HG03060 (cell line): ENCODE data around the gene SWI5.

Experiments
- ATAC-seq: cut with Tn5 transposase; IDR thresholded peaks from one replicate; pipeline ENCODE4 v1.9.1; 2021; ENCODE audit warnings: low read depth, moderate number of reproducible peaks; ENCODE audit not compliant: unreplicated experiment

SWI5 gene

DNA sequence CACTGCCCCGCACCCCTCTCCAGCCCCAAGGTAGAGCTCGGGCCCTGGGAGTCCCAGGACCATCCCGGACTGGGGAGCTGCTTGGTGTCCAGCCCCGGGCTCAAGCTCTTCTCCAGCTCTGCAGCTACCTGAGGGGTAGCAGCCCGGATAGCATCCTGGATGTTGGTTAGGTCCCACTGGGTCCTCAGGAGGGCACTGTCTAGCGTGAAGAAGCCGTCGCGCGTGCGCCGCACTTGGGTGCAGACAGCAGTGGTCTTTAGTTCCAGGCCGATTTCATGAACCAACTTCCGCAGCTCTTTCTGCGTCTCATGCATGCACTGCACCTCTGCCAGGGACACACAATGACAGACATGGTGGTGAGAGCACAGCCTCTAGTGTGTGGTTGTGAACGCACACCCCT lies 33.5 kb downstream of the SWI5 start:
- ATAC-seq = no peak

DNA sequence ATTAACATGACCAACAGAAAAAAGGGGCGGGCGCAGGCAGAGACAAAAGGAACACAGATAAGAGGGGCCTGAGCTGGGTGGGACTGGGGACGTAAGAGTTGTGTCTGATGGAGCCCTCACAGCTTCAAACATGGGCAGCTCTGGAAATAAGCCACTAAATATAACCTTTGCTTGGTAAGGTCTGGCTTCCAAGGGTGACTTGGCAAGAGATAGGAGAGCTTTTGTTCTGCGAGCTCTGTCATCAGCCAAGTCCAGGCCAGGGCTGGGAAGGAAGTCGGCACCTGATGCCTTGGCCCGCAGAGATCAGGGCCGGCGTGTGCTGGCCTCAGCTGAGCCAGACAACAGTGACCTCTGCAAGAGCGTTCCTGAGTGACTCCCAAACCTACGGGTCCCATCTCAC lies 34.4 kb downstream of the SWI5 start:
- no peak for ATAC-seq

DNA sequence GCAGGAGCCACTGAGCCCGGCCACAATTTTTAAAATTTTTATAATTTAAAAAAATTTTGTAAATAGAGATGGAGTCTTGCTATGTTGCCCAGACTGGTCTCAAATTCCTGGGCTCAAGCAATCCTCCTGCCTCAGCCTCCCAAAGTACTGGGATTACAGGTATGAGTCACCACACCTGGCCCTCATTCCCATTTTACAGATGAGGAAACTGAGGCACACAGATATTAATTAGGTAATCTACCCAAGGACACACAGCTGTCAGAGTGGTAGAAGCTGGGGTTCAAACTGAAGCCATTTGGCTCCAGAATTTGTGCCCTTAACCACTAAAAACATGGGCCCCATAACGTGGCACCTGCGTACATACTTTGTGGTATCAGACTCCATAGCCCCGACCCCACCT lies 38.6 kb downstream of the SWI5 start:
- no peak for ATAC-seq

DNA sequence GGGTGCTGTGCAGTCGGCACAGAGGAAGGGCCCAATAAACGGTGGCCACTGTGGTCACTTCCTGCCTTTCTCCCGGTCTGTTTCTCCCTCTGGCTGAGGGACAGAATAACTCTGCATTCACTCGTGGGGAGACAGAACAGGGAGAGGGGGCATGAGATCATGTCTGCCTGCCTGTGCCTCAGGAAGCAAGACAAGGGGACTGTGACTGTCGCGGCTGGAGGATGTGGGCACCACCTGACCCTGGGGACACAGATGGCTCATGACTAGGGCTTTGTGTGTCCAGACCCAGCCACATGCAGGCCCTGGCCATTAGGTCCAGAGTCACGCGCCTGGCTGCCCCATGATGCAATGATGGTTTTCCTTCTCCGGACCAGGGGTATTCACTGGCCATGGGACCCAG lies 40.3 kb downstream of the SWI5 start:
- ATAC-seq = no peak

DNA sequence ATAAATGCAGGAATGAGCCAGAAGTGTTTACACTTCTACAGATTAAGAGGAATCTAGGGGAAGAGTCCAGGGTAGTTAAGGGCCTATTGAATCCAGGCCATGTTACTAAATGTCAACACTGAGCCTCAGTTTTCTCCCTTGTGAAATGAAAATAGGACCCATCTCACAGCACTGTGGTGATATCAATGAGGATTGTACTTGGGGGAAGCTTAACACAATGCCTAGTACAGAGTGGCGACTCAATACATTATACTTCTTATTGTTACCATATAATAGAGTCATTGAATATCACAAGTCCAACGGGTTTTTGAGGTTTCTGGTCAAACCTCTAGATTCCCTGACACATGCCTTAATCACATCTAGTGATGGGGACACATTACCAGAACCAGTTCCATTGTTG lies 41.6 kb downstream of the SWI5 start:
- ATAC-seq = no peak

DNA sequence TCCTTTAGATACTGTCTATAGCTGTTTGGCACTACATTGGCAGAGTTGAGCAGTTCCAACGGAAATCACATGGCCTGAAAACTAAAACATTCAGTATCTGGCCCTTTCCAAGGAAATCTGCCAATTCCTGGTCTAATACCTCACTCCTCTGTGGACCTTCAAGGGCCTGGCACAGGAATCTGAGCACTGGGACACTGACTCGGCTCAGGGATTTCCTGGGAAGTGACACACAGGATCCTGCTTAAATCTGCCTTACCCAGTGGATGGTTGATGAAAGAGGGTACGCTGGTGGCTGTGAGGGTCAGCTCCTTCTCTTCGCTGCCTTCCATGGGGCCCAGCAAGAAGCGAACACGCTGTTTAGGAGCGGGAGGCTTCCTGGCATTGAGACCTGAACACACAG lies 45.3 kb downstream of the SWI5 start:
- no peak for ATAC-seq

DNA sequence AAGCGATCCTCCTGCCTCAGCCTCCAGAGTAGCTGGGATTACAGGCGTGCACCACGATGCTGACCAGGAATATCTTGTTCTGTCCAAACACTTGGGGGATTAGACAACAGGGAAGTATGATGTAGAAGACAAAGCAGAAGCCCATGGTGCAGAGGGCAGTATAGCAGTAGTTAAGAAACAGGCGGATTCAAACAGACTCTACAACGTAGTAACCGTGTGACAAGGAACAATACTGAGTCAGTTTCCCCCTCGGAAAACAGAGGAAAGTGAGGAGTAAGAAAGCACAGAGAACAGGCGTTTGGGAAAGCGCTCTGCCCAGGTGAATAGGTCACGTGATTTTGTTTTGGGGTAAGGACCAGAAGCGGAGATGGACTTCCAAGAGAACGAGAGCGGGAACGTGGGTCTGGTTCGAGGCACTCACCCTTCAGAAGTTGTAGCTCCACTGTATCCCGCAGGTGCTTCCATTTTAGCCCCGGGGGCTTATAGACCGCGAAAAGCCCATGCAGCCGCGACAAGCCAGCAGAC lies 45.9 kb downstream of the SWI5 start:
- peak; percentile 13 for ATAC-seq

DNA sequence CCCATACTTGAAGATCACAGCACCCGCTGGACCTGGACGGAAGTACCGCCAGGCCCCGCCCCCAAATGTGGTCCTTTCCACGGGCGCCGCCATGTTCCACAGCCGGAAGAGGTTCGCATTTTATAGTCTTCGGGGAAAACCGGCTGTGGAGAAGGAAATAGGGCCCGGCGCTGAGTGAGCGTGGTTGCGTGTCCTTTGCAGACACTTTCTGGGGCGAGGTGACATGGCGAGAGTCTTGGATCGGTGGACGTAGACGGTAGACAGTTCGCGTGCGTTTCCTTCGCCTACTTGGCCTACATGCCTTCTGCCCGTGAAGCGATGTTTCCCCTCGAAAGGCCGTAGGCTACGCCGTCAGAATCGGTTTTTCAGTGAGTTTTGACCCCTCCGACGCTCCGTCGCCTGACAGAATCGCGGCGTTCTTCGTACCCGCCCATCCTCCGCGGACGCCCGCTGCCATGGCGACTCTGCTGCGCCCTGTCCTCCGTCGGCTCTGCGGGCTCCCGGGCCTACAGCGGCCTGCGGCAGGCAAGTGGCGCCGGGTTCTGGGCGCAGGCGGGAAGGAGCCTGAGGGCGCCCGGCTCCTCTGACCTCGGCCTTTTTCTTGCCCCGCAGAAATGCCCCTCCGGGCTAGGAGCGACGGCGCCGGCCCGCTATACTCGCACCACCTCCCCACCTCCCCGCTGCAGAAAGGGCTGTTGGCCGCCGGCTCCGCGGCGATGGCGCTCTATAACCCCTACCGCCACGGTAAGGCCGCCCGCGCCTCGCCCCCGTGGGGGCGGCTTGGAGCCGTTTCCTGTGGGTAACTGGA lies 46.5 kb downstream of the SWI5 start, which contains the start of the genes COQ4 and TRUB2:
Gene COQ4, plus strand, starts transcription at position 436 of the 808 bp plus-strand sequence. Its CDS starts 20 bp downstream, at position 456.
Gene TRUB2, minus strand, starts transcription at position 44 of the 808 bp plus-strand sequence. Its CDS starts 39 bp downstream, at position 5.
- ATAC-seq = peak; percentile 58

DNA sequence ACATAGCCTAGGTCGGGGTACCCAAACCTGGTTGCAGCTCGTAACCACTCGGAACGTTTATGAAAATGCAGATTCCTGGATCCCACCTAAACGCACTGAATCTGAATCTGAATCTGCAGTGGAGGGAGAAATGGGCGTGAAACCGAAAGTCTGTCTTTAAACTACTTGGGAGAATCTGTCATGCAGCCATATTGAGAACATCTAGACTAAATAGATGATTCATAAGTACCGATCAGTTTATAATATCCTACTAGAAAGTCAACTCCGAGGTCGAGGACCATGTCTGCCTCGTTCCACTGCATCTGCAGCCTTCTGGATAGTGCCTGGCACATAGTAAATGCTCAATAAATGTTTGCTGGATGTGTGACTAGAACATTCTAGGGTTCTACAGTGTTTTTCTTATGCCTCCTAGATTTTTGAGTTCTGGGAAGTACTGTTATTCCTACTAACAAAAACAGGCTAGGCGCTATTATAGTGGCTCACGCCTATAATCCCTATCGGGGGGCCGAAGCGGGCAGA lies 47.2 kb downstream of the SWI5 start:
- no peak for ATAC-seq

DNA sequence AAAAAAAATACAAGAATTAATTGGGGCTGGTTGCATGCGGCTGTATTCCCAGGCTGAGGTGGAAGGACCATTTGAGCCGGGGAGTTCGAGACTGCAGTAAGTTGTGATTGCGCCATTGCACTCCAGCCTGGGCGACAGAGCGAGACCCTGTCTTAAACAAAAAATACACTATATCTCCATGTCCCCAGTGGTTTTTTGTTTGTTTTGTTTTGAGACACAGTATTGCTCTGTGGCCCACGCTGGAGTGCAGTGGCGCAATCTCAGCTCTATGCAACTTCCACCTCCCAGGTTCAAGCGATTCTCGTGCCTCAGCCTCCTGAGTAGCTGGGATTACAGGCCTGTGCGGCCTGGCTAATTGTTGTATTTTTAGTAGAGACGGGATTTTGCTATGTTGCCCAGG lies 47.7 kb downstream of the SWI5 start:
- ATAC-seq = no peak

DNA sequence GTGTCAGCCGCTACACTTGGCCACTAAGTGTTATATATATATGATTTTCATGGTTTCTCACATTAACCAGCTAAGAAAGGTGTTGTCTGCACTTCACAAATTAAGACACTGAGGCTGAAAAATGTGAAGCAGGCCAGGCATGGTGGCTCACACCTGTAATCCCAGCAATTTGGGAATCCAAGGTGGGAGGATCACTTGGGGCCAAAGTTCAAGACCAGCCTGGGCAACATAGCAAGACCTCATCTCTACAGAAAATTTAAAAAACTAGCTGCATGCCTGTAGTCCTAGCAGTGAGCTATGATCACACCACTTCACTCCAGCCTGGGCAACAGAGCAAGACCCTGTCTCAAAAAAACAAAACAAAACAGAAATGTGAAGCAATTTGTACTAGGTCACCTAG lies 48.3 kb downstream of the SWI5 start:
- no peak for ATAC-seq

DNA sequence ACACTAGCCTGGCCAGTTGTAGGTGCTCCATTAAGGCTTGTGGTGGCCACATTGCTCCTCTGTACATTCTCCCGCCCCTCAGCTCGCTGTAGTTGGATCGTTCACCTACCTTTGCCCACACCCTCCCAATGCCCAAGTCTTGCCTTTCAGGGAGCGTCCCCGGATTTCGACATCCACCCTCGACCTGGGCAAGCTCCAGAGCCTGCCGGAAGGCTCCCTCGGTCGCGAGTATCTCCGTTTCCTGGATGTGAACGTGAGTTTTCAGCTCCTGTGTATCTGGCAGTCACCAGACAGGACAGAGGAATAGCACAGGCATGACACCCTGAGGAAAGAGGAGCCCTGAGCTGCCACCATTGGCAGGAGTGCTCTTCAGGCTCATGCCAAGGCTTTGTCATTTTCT lies 49.6 kb downstream of the SWI5 start:
- ATAC-seq = no peak

DNA sequence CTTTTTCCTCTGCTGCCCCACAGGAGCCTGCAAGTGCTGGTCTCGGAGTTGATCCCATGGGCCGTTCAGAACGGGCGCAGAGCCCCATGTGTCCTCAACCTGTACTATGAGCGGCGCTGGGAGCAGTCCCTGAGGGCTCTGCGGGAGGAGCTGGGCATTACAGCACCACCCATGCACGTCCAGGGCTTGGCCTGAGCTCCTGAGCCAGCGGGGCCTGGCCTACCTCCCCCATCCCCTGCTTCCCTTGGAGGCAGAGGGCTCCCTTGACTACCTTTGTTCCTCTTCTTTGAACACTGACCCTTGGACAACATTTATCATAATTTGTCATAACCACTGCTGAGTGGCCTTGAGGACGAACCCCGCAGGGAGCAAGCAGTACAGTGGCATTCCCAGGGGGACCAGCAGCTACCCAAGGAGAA lies 57.4 kb downstream of the SWI5 start:
- no peak for ATAC-seq

DNA sequence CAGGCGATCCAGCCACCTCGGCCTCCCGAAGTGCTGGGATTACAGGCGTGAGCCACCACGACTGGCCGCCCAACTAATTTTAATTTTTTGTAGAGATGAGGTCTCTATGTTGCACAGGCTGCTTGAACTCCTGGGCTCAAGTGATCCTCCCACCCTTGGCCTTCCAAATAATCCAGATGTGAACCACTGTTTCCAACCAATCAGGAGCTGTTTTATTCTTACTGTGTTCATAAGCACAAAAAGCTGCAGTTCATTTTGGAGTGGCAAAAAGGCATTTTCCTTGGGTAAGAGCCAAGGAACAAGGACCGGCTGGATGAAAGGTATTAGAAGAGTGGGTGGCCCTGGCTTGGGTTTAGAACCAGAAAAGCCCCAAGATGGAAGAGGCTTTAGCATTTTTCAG lies 59.1 kb downstream of the SWI5 start:
- no peak for ATAC-seq

DNA sequence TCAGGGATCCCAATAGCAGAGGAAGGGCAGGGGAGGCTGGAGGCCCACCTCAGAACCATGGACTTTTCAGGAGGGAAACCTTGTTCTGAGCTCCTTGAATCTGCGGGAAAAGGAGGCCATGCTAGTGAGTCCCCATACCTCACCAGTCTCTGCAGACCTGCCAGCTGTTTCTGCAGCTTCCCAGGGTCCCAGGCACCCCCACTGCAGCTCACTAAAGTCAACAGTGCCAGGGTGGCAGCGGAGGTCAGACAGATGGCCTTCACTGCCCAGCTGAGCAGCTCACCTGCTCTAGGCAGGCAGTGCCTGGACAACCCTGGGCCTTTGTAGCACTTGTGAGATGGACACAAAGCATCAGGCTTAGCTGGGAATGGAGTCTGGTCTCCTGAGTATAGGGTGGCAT lies 59.8 kb downstream of the SWI5 start:
- no peak for ATAC-seq

DNA sequence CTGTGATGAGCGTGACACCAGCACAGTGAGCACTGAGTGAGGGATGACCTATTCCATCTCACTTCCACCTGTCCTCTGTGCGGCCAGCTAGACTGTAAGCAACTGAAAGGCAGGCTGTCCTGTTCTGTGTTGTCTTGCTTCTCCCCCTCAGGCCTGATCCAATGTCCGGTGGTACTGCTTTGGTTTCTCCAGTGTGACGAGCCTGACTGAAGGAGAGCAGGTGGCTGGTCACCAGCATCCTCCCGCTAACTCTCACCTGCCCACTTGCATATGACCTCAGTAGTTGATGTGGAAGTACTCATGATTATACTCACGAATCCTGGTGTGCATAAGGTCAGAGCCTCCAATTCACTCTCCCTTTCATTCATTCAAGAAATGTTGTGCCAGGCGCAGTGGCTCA lies 61.9 kb downstream of the SWI5 start:
- ATAC-seq = no peak
